ENCODE results near the gene ZFAND2A. TPM values are rescaled to one million over a fixed set of nuclear protein-coding genes. Genes with fewer than 3 reads are reported as not detected.

Gene ZFAND2A
- total and polyA plus RNA-seq, 4 donors = 17.3 to 44.3 (median 30.0) TPM

GRCh38 chr7:1104516-1105179 lies 55.3 kb downstream of the ZFAND2A start:
- no peaks in the 10 kb centered on the region for H3K9me3 ChIP-seq (ENCODE audit: control insufficient read depth in 4 of 4, insufficient read depth in 3 of 4, low read length in 3 of 4)
- no peak overlapping the region for H3K9ac ChIP-seq (ENCODE audit: insufficient read depth in 1 of 2, low read length in 2 of 2)
- ATAC-seq (ENCODE audit: insufficient read depth, low FRiP score) (no peak), DNase-seq (no peak)
- WGBS, 2 donors = 85 to 89% methylated on average over 13 of the region's 13 CpGs
- TF ChIP-seq, protein P1, sequence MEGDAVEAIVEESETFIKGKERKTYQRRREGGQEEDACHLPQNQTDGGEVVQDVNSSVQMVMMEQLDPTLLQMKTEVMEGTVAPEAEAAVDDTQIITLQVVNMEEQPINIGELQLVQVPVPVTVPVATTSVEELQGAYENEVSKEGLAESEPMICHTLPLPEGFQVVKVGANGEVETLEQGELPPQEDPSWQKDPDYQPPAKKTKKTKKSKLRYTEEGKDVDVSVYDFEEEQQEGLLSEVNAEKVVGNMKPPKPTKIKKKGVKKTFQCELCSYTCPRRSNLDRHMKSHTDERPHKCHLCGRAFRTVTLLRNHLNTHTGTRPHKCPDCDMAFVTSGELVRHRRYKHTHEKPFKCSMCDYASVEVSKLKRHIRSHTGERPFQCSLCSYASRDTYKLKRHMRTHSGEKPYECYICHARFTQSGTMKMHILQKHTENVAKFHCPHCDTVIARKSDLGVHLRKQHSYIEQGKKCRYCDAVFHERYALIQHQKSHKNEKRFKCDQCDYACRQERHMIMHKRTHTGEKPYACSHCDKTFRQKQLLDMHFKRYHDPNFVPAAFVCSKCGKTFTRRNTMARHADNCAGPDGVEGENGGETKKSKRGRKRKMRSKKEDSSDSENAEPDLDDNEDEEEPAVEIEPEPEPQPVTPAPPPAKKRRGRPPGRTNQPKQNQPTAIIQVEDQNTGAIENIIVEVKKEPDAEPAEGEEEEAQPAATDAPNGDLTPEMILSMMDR (IDR thresholded peaks at IDR 0.05; ENCODE audit: control extremely low read depth, extremely low read depth) = no peak
- no peak overlapping the region for H3K27ac ChIP-seq (ENCODE audit: low read depth in 1 of 2, low read length in 1 of 2)
- H3K36me3 ChIP-seq (ENCODE audit: control insufficient read depth in 4 of 4, insufficient read depth in 4 of 4, low read length in 4 of 4) = peaks cover 0 to 1% (median 0%) of the 10 kb centered on the region in 4 donors
- H3K4me3 ChIP-seq = no peak overlapping the region
- H3K4me1 ChIP-seq (ENCODE audit: control insufficient read depth in 5 of 5, insufficient read depth in 5 of 5, low read length in 5 of 5) = peaks cover 0 to 15% (median 3%) of the 10 kb centered on the region in 5 donors
- H3K27me3 ChIP-seq (ENCODE audit: control insufficient read depth in 3 of 3, insufficient read depth in 3 of 3, low read length in 2 of 3) = no peaks in the 10 kb centered on the region

DNA sequence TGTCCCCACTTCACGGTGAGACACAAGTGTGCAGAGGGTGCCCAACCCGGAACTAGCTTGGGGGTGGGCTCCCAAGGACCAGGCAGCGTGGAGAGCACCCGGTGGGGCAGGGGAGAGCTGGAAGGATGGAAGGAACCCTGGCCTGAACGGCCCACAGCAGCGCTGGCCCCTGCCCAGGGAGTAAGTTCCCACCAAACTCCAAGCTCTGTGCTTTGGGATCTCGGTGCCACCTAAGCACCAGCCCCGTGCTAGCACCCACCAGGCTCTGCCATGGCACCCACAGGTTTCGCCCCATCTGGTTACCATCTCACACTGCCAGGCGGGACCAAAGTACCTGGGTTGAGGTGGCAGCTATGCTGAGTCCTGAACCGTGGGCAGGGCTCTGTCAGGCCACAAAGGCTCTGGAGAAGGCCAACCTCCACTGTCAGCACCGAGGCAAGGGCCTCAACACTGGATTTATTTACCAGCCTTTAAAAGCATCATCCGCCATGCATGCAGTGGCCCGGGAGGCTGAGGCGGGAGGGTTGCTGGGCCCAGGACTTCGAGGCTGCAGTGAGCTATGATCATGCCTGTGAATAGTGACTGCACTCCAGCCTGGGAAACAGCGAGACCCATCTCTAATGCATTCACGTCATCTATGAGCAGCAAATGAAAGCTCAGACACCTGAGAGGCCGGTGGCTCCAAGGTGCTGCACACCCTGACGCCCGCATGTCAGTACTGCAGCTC lies 56.0 kb downstream of the ZFAND2A start:
- TF ChIP-seq, protein P1 (IDR thresholded peaks at IDR 0.05; ENCODE audit: control extremely low read depth, extremely low read depth) = no peak
- Histone ChIP-seq H3K36me3 (ENCODE audit: control insufficient read depth in 4 of 4, insufficient read depth in 4 of 4, low read length in 4 of 4) (peaks cover 0 to 3% (median 0%) of the 10 kb centered on the region in 4 donors), H3K9ac (ENCODE audit: insufficient read depth in 1 of 2, low read length in 2 of 2) (no peak overlapping the region), H3K4me1 (ENCODE audit: control insufficient read depth in 5 of 5, insufficient read depth in 5 of 5, low read length in 5 of 5) (peaks cover 0 to 15% (median 3%) of the 10 kb centered on the region in 5 donors), H3K27ac (ENCODE audit: low read depth in 1 of 2, low read length in 1 of 2) (no peak overlapping the region), H3K9me3 (ENCODE audit: control insufficient read depth in 4 of 4, insufficient read depth in 3 of 4, low read length in 3 of 4) (no peaks in the 10 kb centered on the region), H3K27me3 (ENCODE audit: control insufficient read depth in 3 of 3, insufficient read depth in 3 of 3, low read length in 2 of 3) (no peaks in the 10 kb centered on the region), H3K4me3 (no peak overlapping the region)
- ATAC-seq (ENCODE audit: insufficient read depth, low FRiP score) (no peak), DNase-seq (no peak)
- 90 to 91% methylated on average over 21 of the region's 21 CpGs for WGBS, 2 donors

- no peak overlapping the region for H3K27ac ChIP-seq (ENCODE audit: low read depth in 1 of 2, low read length in 1 of 2)
- TF ChIP-seq, protein P1 (IDR thresholded peaks at IDR 0.05; ENCODE audit: control extremely low read depth, extremely low read depth) = no peak
- H3K4me1 ChIP-seq (ENCODE audit: control insufficient read depth in 5 of 5, insufficient read depth in 5 of 5, low read length in 5 of 5) = peaks cover 0 to 15% (median 2%) of the 10 kb centered on the region in 5 donors
- WGBS, 2 donors = 80 to 85% methylated on average over 34 of the region's 34 CpGs
- DNase-seq (no peak), ATAC-seq (ENCODE audit: insufficient read depth, low FRiP score) (no peak)
- H3K27me3 ChIP-seq (ENCODE audit: control insufficient read depth in 3 of 3, insufficient read depth in 3 of 3, low read length in 2 of 3) = no peaks in the 10 kb centered on the region
- no peaks in the 10 kb centered on the region for H3K9me3 ChIP-seq (ENCODE audit: control insufficient read depth in 4 of 4, insufficient read depth in 3 of 4, low read length in 3 of 4)
- peaks cover 0 to 3% (median under 1%) of the 10 kb centered on the region in 4 donors for H3K36me3 ChIP-seq (ENCODE audit: control insufficient read depth in 4 of 4, insufficient read depth in 4 of 4, low read length in 4 of 4)
- H3K9ac ChIP-seq (ENCODE audit: insufficient read depth in 1 of 2, low read length in 2 of 2) = no peak overlapping the region
- no peak overlapping the region for H3K4me3 ChIP-seq
Observed at GRCh38 chr7:1103009-1103788, 56.8 kb downstream of the ZFAND2A start.

Other genes starting within 250 kb of the ZFAND2A start
- gene ADAP1, start 205.5 kb downstream of the ZFAND2A start, total RNA-seq = 10 to 100 TPM; 11.5 to 34.2 TPM
- gene ADAP1, start 205.5 kb downstream of the ZFAND2A start, polyA plus RNA-seq = 10 to 100 TPM; 31.0 to 39.0 TPM
- 10 to 100 TPM in 1 of 2 donors, 1 to 10 TPM in 1; 10.0 to 17.0 TPM for gene COX19, start 184.6 kb downstream of the ZFAND2A start, total RNA-seq
- 1 to 10 TPM; 5.6 to 6.0 TPM for gene COX19, start 184.6 kb downstream of the ZFAND2A start, polyA plus RNA-seq
- 1 to 10 TPM in 1 of 2 donors, not detected in 1; 8.1 TPM for gene CYP2W1, start 177.0 kb downstream of the ZFAND2A start, total RNA-seq
- gene CYP2W1, start 177.0 kb downstream of the ZFAND2A start, polyA plus RNA-seq = under 1 TPM in 1 of 2 donors, not detected in 1; 0.05 TPM
- 10 to 100 TPM; 13.7 to 14.4 TPM for gene GPR146, start 115.7 kb downstream of the ZFAND2A start, total RNA-seq
- 10 to 100 TPM; 13.7 to 27.1 TPM for gene GPR146, start 115.7 kb downstream of the ZFAND2A start, polyA plus RNA-seq
- 1 to 10 TPM; 5.9 to 7.7 TPM for gene GPER1, start 72.1 kb downstream of the ZFAND2A start, total RNA-seq
- gene GPER1, start 72.1 kb downstream of the ZFAND2A start, polyA plus RNA-seq = 1 to 10 TPM; 3.7 to 6.7 TPM
- gene UNCX, start 72.7 kb upstream of the ZFAND2A start, total RNA-seq = not detected
- gene UNCX, start 72.7 kb upstream of the ZFAND2A start, polyA plus RNA-seq = not detected

Data from lung (tissue), 12 donors.